ENCODE results near the gene AGK. TPM values are rescaled to one million over a fixed set of nuclear protein-coding genes. Genes with fewer than 3 reads are reported as not detected.
A peak's percentile ranks its signal among the peaks of the same experiment; 100 is the strongest.

Gene AGK
- total RNA-seq, 1 experiment from 2014 or later = 32.2 TPM

DNA sequence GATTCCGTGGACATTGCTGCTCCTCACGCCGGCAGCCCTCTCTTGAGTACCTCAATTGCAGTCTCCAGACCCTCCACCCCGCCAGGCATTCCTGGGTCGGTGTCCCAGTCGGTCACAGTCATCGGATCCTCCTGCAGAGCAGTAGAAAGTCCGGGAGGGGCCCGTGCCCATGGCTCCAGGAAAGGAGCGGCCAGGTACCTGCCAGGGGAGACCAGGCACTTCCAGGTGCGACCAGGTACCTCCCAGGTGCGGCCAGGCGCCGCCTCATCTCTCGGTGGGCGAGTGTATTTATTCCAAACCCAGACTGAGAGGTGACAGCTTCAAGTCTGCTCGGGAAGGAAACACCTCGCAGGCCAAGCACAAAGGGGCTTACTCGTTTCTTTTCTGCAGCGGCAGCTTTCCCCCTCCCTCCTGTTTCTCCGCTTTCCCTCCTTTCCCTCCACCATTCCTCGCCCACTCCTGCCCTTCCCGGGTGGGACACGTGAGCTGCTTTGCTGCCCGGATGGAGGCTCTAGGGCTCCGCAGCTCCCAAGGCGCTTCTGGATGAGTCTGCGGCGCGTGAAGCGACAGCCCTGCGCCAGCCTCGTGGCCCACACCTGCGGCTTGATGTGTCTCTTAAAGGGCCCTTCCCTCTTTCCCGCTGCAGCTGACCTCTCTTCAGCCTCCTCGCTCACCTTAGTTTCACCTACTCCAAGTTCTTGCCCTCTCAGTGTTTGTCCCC is 39.4 kb upstream of the AGK start (continued):
- TF ChIP-seq RORB (CRISPR knock-in tag; IDR thresholded peaks at IDR 0.05) (no peak), ZNF263 (CRISPR knock-in tag; IDR thresholded peaks at IDR 0.05; ENCODE audit: low read depth) (no peak), OVOL2 (CRISPR knock-in tag; IDR thresholded peaks at IDR 0.05; ENCODE audit: borderline replicate concordance) (no peak), PRRX2 (CRISPR knock-in tag; IDR thresholded peaks at IDR 0.05) (no peak), JUN (CRISPR knock-in tag; IDR thresholded peaks at IDR 0.05) (peak; percentile 69; the same call in 1 of the 2 replicates), NFYB (CRISPR knock-in tag; conservative IDR thresholded peaks at IDR 0.05; ENCODE audit: low read depth) (no peak), ELF4 (CRISPR knock-in tag; IDR thresholded peaks at IDR 0.05; ENCODE audit: low read depth) (no peak), TCF7 (CRISPR knock-in tag; IDR thresholded peaks at IDR 0.05; ENCODE audit: low read depth) (no peak), GRHL2 (CRISPR knock-in tag; IDR thresholded peaks at IDR 0.05; ENCODE audit: insufficient replicate concordance, severe bottlenecking) (no peak), NR1H2 (CRISPR knock-in tag; IDR thresholded peaks at IDR 0.05) (0 out of 2 replicates have a peak, but pooled peaks have one; percentile 47), CREB1 (CRISPR knock-in tag; IDR thresholded peaks at IDR 0.05) (peak; percentile 32; the same call in 1 of the 2 replicates)
- TF ChIP-seq, protein P1, sequence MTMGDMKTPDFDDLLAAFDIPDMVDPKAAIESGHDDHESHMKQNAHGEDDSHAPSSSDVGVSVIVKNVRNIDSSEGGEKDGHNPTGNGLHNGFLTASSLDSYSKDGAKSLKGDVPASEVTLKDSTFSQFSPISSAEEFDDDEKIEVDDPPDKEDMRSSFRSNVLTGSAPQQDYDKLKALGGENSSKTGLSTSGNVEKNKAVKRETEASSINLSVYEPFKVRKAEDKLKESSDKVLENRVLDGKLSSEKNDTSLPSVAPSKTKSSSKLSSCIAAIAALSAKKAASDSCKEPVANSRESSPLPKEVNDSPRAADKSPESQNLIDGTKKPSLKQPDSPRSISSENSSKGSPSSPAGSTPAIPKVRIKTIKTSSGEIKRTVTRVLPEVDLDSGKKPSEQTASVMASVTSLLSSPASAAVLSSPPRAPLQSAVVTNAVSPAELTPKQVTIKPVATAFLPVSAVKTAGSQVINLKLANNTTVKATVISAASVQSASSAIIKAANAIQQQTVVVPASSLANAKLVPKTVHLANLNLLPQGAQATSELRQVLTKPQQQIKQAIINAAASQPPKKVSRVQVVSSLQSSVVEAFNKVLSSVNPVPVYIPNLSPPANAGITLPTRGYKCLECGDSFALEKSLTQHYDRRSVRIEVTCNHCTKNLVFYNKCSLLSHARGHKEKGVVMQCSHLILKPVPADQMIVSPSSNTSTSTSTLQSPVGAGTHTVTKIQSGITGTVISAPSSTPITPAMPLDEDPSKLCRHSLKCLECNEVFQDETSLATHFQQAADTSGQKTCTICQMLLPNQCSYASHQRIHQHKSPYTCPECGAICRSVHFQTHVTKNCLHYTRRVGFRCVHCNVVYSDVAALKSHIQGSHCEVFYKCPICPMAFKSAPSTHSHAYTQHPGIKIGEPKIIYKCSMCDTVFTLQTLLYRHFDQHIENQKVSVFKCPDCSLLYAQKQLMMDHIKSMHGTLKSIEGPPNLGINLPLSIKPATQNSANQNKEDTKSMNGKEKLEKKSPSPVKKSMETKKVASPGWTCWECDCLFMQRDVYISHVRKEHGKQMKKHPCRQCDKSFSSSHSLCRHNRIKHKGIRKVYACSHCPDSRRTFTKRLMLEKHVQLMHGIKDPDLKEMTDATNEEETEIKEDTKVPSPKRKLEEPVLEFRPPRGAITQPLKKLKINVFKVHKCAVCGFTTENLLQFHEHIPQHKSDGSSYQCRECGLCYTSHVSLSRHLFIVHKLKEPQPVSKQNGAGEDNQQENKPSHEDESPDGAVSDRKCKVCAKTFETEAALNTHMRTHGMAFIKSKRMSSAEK (CRISPR knock-in tag; IDR thresholded peaks at IDR 0.05; ENCODE audit: borderline replicate concordance) = peak; percentile 68; the same call in 1 of the 2 replicates
- TF ChIP-seq, protein P2, sequence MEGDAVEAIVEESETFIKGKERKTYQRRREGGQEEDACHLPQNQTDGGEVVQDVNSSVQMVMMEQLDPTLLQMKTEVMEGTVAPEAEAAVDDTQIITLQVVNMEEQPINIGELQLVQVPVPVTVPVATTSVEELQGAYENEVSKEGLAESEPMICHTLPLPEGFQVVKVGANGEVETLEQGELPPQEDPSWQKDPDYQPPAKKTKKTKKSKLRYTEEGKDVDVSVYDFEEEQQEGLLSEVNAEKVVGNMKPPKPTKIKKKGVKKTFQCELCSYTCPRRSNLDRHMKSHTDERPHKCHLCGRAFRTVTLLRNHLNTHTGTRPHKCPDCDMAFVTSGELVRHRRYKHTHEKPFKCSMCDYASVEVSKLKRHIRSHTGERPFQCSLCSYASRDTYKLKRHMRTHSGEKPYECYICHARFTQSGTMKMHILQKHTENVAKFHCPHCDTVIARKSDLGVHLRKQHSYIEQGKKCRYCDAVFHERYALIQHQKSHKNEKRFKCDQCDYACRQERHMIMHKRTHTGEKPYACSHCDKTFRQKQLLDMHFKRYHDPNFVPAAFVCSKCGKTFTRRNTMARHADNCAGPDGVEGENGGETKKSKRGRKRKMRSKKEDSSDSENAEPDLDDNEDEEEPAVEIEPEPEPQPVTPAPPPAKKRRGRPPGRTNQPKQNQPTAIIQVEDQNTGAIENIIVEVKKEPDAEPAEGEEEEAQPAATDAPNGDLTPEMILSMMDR (IDR thresholded peaks at IDR 0.05) = no peak
- TF ChIP-seq, protein P3, sequence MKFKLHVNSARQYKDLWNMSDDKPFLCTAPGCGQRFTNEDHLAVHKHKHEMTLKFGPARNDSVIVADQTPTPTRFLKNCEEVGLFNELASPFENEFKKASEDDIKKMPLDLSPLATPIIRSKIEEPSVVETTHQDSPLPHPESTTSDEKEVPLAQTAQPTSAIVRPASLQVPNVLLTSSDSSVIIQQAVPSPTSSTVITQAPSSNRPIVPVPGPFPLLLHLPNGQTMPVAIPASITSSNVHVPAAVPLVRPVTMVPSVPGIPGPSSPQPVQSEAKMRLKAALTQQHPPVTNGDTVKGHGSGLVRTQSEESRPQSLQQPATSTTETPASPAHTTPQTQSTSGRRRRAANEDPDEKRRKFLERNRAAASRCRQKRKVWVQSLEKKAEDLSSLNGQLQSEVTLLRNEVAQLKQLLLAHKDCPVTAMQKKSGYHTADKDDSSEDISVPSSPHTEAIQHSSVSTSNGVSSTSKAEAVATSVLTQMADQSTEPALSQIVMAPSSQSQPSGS (CRISPR knock-in tag; IDR thresholded peaks at IDR 0.05; ENCODE audit: borderline replicate concordance, low read depth) = no peak
- TF ChIP-seq, protein P4, sequence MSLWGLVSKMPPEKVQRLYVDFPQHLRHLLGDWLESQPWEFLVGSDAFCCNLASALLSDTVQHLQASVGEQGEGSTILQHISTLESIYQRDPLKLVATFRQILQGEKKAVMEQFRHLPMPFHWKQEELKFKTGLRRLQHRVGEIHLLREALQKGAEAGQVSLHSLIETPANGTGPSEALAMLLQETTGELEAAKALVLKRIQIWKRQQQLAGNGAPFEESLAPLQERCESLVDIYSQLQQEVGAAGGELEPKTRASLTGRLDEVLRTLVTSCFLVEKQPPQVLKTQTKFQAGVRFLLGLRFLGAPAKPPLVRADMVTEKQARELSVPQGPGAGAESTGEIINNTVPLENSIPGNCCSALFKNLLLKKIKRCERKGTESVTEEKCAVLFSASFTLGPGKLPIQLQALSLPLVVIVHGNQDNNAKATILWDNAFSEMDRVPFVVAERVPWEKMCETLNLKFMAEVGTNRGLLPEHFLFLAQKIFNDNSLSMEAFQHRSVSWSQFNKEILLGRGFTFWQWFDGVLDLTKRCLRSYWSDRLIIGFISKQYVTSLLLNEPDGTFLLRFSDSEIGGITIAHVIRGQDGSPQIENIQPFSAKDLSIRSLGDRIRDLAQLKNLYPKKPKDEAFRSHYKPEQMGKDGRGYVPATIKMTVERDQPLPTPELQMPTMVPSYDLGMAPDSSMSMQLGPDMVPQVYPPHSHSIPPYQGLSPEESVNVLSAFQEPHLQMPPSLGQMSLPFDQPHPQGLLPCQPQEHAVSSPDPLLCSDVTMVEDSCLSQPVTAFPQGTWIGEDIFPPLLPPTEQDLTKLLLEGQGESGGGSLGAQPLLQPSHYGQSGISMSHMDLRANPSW (CRISPR knock-in tag; conservative IDR thresholded peaks at IDR 0.05; ENCODE audit: low read depth) = 0 out of 2 replicates have a peak, but pooled peaks have one; percentile 68
- TF ChIP-seq, protein P5, sequence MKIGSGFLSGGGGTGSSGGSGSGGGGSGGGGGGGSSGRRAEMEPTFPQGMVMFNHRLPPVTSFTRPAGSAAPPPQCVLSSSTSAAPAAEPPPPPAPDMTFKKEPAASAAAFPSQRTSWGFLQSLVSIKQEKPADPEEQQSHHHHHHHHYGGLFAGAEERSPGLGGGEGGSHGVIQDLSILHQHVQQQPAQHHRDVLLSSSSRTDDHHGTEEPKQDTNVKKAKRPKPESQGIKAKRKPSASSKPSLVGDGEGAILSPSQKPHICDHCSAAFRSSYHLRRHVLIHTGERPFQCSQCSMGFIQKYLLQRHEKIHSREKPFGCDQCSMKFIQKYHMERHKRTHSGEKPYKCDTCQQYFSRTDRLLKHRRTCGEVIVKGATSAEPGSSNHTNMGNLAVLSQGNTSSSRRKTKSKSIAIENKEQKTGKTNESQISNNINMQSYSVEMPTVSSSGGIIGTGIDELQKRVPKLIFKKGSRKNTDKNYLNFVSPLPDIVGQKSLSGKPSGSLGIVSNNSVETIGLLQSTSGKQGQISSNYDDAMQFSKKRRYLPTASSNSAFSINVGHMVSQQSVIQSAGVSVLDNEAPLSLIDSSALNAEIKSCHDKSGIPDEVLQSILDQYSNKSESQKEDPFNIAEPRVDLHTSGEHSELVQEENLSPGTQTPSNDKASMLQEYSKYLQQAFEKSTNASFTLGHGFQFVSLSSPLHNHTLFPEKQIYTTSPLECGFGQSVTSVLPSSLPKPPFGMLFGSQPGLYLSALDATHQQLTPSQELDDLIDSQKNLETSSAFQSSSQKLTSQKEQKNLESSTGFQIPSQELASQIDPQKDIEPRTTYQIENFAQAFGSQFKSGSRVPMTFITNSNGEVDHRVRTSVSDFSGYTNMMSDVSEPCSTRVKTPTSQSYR (CRISPR knock-in tag; IDR thresholded peaks at IDR 0.05) = peak; percentile 57; the same call in 1 of the 2 replicates
- TF ChIP-seq, protein P6, sequence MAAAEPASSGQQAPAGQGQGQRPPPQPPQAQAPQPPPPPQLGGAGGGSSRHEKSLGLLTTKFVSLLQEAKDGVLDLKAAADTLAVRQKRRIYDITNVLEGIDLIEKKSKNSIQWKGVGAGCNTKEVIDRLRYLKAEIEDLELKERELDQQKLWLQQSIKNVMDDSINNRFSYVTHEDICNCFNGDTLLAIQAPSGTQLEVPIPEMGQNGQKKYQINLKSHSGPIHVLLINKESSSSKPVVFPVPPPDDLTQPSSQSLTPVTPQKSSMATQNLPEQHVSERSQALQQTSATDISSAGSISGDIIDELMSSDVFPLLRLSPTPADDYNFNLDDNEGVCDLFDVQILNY (CRISPR knock-in tag; IDR thresholded peaks at IDR 0.05) = no peak
- TF ChIP-seq, protein P7, sequence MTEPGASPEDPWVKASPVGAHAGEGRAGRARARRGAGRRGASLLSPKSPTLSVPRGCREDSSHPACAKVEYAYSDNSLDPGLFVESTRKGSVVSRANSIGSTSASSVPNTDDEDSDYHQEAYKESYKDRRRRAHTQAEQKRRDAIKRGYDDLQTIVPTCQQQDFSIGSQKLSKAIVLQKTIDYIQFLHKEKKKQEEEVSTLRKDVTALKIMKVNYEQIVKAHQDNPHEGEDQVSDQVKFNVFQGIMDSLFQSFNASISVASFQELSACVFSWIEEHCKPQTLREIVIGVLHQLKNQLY (CRISPR knock-in tag; IDR thresholded peaks at IDR 0.05) = no peak
- TF ChIP-seq, protein P8, sequence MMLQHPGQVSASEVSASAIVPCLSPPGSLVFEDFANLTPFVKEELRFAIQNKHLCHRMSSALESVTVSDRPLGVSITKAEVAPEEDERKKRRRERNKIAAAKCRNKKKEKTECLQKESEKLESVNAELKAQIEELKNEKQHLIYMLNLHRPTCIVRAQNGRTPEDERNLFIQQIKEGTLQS (CRISPR knock-in tag; conservative IDR thresholded peaks at IDR 0.05) = no peak
- TF ChIP-seq, protein P9, sequence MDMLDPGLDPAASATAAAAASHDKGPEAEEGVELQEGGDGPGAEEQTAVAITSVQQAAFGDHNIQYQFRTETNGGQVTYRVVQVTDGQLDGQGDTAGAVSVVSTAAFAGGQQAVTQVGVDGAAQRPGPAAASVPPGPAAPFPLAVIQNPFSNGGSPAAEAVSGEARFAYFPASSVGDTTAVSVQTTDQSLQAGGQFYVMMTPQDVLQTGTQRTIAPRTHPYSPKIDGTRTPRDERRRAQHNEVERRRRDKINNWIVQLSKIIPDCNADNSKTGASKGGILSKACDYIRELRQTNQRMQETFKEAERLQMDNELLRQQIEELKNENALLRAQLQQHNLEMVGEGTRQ (CRISPR knock-in tag; IDR thresholded peaks at IDR 0.05) = peak; percentile 68
